Mesothelial cell of epicardium (in vitro differentiated cells): ENCODE measurements around the gene RNF223. TPM values are rescaled to one million over a fixed set of nuclear protein-coding genes. Genes with fewer than 3 reads are reported as not detected.
A peak's percentile ranks its signal among the peaks of the same experiment; 100 is the strongest.
"Not testable (repeated sequence)": the region's sequence is repeated elsewhere in the genome, so short reads cannot be mapped to it uniquely, and the experiment has no call there.

Source experiments
- DNase-seq, 2 experiments: peaks; one replicate each; pipeline ENCODE4 v3.0.0; 2021; ENCODE audit warnings: low spot score in 2 of 2; ENCODE audit not compliant: unreplicated experiment in 2 of 2
- H3K27ac Mint-ChIP-seq: 2 replicates; pipeline ENCODE4 v1.8.0; 2021; ENCODE audit warnings: mixed read lengths
- H3K27me3 Mint-ChIP-seq: 2 replicates; pipeline ENCODE4 v1.8.0; 2021; ENCODE audit warnings: low read depth, mixed read lengths
- H3K36me3 Mint-ChIP-seq: 2 replicates; pipeline ENCODE4 v1.8.0; 2021; ENCODE audit warnings: mixed read lengths
- H3K4me1 Mint-ChIP-seq: 2 replicates; pipeline ENCODE4 v1.8.0; 2021; ENCODE audit warnings: mixed read lengths
- H3K4me3 Mint-ChIP-seq: 2 replicates; pipeline ENCODE4 v1.8.0; 2021; ENCODE audit warnings: mild to moderate bottlenecking, moderate library complexity, mixed read lengths
- H3K9me3 Mint-ChIP-seq: 2 replicates; pipeline ENCODE4 v1.8.0; 2021; ENCODE audit warnings: mixed read lengths
- CTCF ChIP-seq: fragments of 200-600 bp; sonication (generic); IDR thresholded peaks from one replicate; pipeline ENCODE4 v1.5.0; 2021; ENCODE audit warnings: antibody characterized with exemption; ENCODE audit not compliant: unreplicated experiment
- total RNA-seq: library from RNA; stranded (reverse); gene quantifications from 3 replicates; pipeline ENCODE4 v1.2.1, GENCODE V29; 2021

The RNF223 gene
- total RNA-seq, 1 donor from 2014 or later = 0.27 TPM

- DNase-seq = no peak
- Mint-ChIP-seq H3K9me3 (peaks cover 5% of the 10 kb centered on the region), H3K36me3 (peaks cover 23% of the 10 kb centered on the region), H3K27me3 (no peaks in the 10 kb centered on the region), H3K27ac (no peak overlapping the region), H3K4me1 (peaks cover 9% of the 10 kb centered on the region), H3K4me3 (no peak overlapping the region)
- TF ChIP-seq CTCF = no peak
Measured at GRCh38 chr1:1111516-1112236, 37.6 kb upstream of the RNF223 start.

GRCh38 chr1:1110561-1110971, 36.5 kb upstream of the RNF223 start:
- Mint-ChIP-seq H3K27ac (no peak overlapping the region), H3K27me3 (no peaks in the 10 kb centered on the region), H3K36me3 (peaks cover 30% of the 10 kb centered on the region), H3K4me3 (no peak overlapping the region), H3K4me1 (peaks cover 9% of the 10 kb centered on the region), H3K9me3 (peaks cover 14% of the 10 kb centered on the region)
- TF ChIP-seq CTCF = no peak
- peak in 1 of 2 experiments; percentile 19 for DNase-seq

- peaks cover 14% of the 10 kb centered on the region for H3K9me3 Mint-ChIP-seq
- H3K4me1 Mint-ChIP-seq = peaks cover 5% of the 10 kb centered on the region
- no peak for DNase-seq
- no peak overlapping the region for H3K27ac Mint-ChIP-seq
- H3K36me3 Mint-ChIP-seq = peaks cover 30% of the 10 kb centered on the region
- H3K4me3 Mint-ChIP-seq = no peak overlapping the region
- TF ChIP-seq CTCF = no peak
- no peaks in the 10 kb centered on the region for H3K27me3 Mint-ChIP-seq
Measured at GRCh38 chr1:1109743-1110142, 35.6 kb upstream of the RNF223 start.

- Mint-ChIP-seq H3K36me3 (peaks cover 17% of the 10 kb centered on the region), H3K4me3 (no peak overlapping the region), H3K9me3 (peaks cover 8% of the 10 kb centered on the region), H3K27me3 (no peaks in the 10 kb centered on the region), H3K27ac (no peak overlapping the region), H3K4me1 (no peaks in the 10 kb centered on the region)
- TF ChIP-seq CTCF = no peak
- peak in 1 of 2 experiments; percentile 14 for DNase-seq
Measured at GRCh38 chr1:1106510-1107221, 32.6 kb upstream of the RNF223 start.

- H3K4me1 Mint-ChIP-seq, H3K4me3 Mint-ChIP-seq, DNase-seq, H3K27me3 Mint-ChIP-seq, H3K27ac Mint-ChIP-seq: not testable (repeated sequence)
- Mint-ChIP-seq H3K36me3 (peaks cover 28% of the 10 kb centered on the region), H3K9me3 (peaks cover 23% of the 10 kb centered on the region)
Measured at GRCh38 chr1:1104152-1104551, 30.0 kb upstream of the RNF223 start.

GRCh38 chr1:1101503-1101902, 27.4 kb upstream of the RNF223 start:
- no peak overlapping the region for H3K4me3 Mint-ChIP-seq
- no peaks in the 10 kb centered on the region for H3K27me3 Mint-ChIP-seq
- peak in 1 of 2 experiments; percentile 5 for DNase-seq
- H3K27ac Mint-ChIP-seq = no peak overlapping the region
- H3K9me3 Mint-ChIP-seq = peaks cover 29% of the 10 kb centered on the region
- no peak for TF ChIP-seq CTCF
- no peaks in the 10 kb centered on the region for H3K4me1 Mint-ChIP-seq
- peaks cover 24% of the 10 kb centered on the region for H3K36me3 Mint-ChIP-seq
